ENCODE data around the gene C10orf120. TPM values are rescaled to one million over a fixed set of nuclear protein-coding genes. Genes with fewer than 3 reads are reported as not detected.

C10orf120 gene
- total and polyA plus RNA-seq, 3 experiments from 2014 or later = not detected

DNA sequence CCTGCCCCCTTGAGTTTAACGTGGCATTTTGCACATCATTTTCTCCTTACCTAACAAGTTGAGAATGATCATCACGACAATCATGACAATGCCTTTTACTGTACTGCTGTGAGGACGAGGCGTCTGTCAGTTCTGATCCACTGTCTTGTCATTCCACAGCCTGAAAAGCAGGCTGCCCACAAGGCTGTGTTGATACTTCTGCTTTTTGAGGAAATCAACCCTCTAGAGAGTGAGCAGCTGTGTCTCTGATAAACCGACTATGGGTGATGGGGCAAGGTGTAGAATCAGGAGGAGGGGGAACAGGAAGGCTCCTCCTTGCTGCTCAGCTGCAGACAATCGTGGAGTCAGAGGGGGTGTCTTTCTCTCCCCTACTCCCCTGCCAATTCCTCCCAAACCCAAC is 30.6 kb upstream of the C10orf120 start:
- H3K4me3 ChIP-seq (ENCODE audit: low read length) = no peak overlapping the region
- H3K36me3 ChIP-seq (ENCODE audit: insufficient read depth, low read length) = no peaks in the 10 kb centered on the region
- ChIA-PET CTCF (no interaction called here), POLR2A (no interaction called here)
- no peak overlapping the region for H3K27ac ChIP-seq (ENCODE audit: low read depth, low read length)
- H3K4me1 Mint-ChIP-seq = no peaks in the 10 kb centered on the region
- no peaks in the 10 kb centered on the region for H3K9me3 ChIP-seq (ENCODE audit: low read length)
- no peaks in the 10 kb centered on the region for H3K9me3 Mint-ChIP-seq
- H3K36me3 Mint-ChIP-seq = no peaks in the 10 kb centered on the region
- H3K4me3 Mint-ChIP-seq = no peak overlapping the region
- no peak overlapping the region for H3K27ac Mint-ChIP-seq
- H3K27me3 Mint-ChIP-seq = peaks cover 11 to 36% of the 10 kb centered on the region in 2 donors
- no peaks in the 10 kb centered on the region for H3K27me3 ChIP-seq (ENCODE audit: insufficient read depth, low read length, poor library complexity, severe bottlenecking)
- no peaks in the 10 kb centered on the region for H3K4me1 ChIP-seq (ENCODE audit: insufficient read depth, low read length)
- DNase-seq = no peak

DNA sequence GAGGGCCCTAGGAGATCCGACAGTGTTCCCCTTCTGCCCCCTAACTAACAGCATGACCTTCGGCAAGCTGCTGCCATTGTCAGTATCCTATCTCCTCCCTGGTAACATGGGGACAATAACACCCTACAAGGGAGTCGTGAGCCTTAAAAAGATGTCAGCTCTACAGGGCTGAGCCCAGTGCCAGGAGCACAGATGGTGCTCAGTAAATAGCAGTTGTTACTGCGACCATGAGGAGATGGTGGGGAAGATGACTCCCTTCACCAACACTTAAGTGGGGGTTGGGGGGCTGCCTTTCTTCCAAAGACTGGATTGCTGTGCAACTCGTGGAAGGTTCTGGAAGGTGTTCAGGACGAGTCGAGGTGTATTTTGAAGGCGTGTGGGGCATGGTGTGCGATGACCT is 29.5 kb upstream of the C10orf120 start:
- no peak overlapping the region for H3K27ac ChIP-seq (ENCODE audit: low read depth, low read length)
- Mint-ChIP-seq H3K4me1 (no peaks in the 10 kb centered on the region), H3K9me3 (no peaks in the 10 kb centered on the region), H3K4me3 (no peak overlapping the region), H3K27ac (no peak overlapping the region), H3K27me3 (peaks cover 11 to 30% of the 10 kb centered on the region in 2 donors), H3K36me3 (no peaks in the 10 kb centered on the region)
- ChIA-PET CTCF (no interaction called here), POLR2A (no interaction called here)
- H3K27me3 ChIP-seq (ENCODE audit: insufficient read depth, low read length, poor library complexity, severe bottlenecking) = no peaks in the 10 kb centered on the region
- no peaks in the 10 kb centered on the region for H3K36me3 ChIP-seq (ENCODE audit: insufficient read depth, low read length)
- H3K4me3 ChIP-seq (ENCODE audit: low read length) = no peak overlapping the region
- no peaks in the 10 kb centered on the region for H3K4me1 ChIP-seq (ENCODE audit: insufficient read depth, low read length)
- DNase-seq = no peak
- no peaks in the 10 kb centered on the region for H3K9me3 ChIP-seq (ENCODE audit: low read length)

DNA sequence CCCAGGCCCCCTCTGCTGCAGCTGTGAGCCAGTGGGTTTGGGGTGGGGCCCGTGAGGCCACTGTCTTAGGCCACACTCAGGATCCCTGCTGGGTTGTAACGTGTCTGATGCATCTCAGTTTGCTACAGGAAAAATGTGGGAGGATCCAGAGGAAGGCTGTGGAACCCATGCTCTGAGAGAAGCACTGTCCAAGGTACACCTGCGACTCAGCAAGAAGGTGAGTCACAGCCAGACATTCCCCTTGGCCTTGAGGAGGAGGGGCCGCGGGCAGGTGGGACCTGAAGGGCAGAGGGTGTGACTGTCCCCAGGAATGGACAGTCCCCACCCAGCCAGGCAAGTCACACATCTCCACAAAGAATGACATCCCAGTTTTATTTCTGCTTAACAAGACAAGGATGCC is 27.8 kb upstream of the C10orf120 start:
- ChIA-PET CTCF (no interaction called here), POLR2A (no interaction called here)
- Histone ChIP-seq H3K4me3 (ENCODE audit: low read length) (no peak overlapping the region), H3K36me3 (ENCODE audit: insufficient read depth, low read length) (no peaks in the 10 kb centered on the region), H3K27me3 (ENCODE audit: insufficient read depth, low read length, poor library complexity, severe bottlenecking) (no peaks in the 10 kb centered on the region), H3K9me3 (ENCODE audit: low read length) (no peaks in the 10 kb centered on the region), H3K4me1 (ENCODE audit: insufficient read depth, low read length) (no peaks in the 10 kb centered on the region), H3K27ac (ENCODE audit: low read depth, low read length) (no peak overlapping the region)
- Mint-ChIP-seq H3K36me3 (no peaks in the 10 kb centered on the region), H3K27ac (no peak overlapping the region), H3K4me1 (no peaks in the 10 kb centered on the region), H3K9me3 (no peaks in the 10 kb centered on the region), H3K4me3 (no peak overlapping the region), H3K27me3 (peaks cover 11 to 29% of the 10 kb centered on the region in 2 donors)
- no peak for DNase-seq

DNA sequence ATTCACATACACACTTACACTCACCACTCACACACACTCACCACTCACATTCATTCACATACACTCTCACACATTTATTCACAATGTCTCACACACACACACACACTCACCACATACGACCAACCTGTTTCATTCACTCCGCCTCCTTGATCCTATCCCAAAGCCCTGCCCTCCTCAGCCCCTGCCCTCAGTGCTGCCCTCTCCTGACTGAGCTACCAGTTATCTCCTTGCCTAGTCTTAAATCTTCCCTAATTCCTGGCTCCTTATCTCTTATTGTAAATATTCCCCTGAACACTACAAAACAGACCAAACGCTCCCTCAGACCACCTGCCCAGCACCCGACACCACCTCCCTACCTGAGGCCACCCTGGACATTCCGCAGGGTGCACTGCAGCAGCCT is 26.1 kb upstream of the C10orf120 start:
- DNase-seq = no peak
- H3K27me3 ChIP-seq (ENCODE audit: insufficient read depth, low read length, poor library complexity, severe bottlenecking) = no peaks in the 10 kb centered on the region
- no peak overlapping the region for H3K4me3 Mint-ChIP-seq
- peaks cover 11 to 16% of the 10 kb centered on the region in 2 donors for H3K27me3 Mint-ChIP-seq
- no peaks in the 10 kb centered on the region for H3K36me3 Mint-ChIP-seq
- no peak overlapping the region for H3K4me3 ChIP-seq (ENCODE audit: low read length)
- no peaks in the 10 kb centered on the region for H3K4me1 ChIP-seq (ENCODE audit: insufficient read depth, low read length)
- H3K27ac Mint-ChIP-seq = no peak overlapping the region
- H3K27ac ChIP-seq (ENCODE audit: low read depth, low read length) = no peak overlapping the region
- POLR2A ChIA-PET = no interaction called here
- no peaks in the 10 kb centered on the region for H3K36me3 ChIP-seq (ENCODE audit: insufficient read depth, low read length)
- CTCF ChIA-PET = no interaction called here
- H3K9me3 Mint-ChIP-seq = no peaks in the 10 kb centered on the region
- no peaks in the 10 kb centered on the region for H3K9me3 ChIP-seq (ENCODE audit: low read length)
- H3K4me1 Mint-ChIP-seq = no peaks in the 10 kb centered on the region

DNA sequence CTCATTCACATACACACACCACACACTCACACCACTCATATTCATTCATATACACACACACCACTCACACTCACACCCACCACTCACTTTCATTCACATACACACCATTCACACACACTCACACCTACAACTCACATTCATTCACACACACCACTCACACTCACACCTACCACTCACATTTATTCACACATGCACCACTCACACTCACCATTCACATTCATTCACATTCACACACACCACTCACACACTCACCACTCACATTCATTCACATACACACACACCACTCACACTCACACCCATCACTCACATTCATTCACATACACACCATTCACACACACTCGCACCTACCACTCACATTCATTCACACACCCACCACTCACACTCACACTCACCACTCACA is 25.4 kb upstream of the C10orf120 start:
- POLR2A ChIA-PET = no interaction called here
- Mint-ChIP-seq H3K36me3 (no peaks in the 10 kb centered on the region), H3K4me3 (no peak overlapping the region), H3K9me3 (no peaks in the 10 kb centered on the region), H3K4me1 (no peaks in the 10 kb centered on the region), H3K27ac (no peak overlapping the region), H3K27me3 (peaks cover 9 to 19% of the 10 kb centered on the region in 2 donors)
- no peak overlapping the region for H3K27ac ChIP-seq (ENCODE audit: low read depth, low read length)
- no peak overlapping the region for H3K4me3 ChIP-seq (ENCODE audit: low read length)
- CTCF ChIA-PET = no interaction called here
- no peaks in the 10 kb centered on the region for H3K4me1 ChIP-seq (ENCODE audit: insufficient read depth, low read length)
- no peaks in the 10 kb centered on the region for H3K27me3 ChIP-seq (ENCODE audit: insufficient read depth, low read length, poor library complexity, severe bottlenecking)
- no peaks in the 10 kb centered on the region for H3K9me3 ChIP-seq (ENCODE audit: low read length)
- H3K36me3 ChIP-seq (ENCODE audit: insufficient read depth, low read length) = no peaks in the 10 kb centered on the region
- no peak for DNase-seq

DNA sequence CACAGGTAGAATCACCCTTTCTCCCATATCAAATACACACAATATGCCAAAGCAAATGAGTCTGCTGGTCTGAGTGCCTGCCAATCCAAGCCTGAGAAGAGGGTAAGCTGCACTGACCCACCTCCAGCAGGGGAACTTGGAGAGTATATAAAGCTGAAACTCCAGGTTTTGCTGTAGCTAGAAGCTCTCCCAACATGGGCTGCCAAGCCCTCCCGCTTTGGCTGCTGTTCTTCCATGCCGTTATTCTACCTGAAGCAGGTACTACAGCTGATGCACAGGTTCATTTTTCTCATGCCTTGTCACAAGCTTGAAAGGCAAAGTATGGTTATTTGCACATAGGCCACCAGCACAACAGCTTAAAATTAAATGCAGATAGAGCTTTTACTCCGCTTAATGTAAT is 21.5 kb upstream of the C10orf120 start:
- Mint-ChIP-seq H3K4me3 (no peak overlapping the region), H3K36me3 (no peaks in the 10 kb centered on the region), H3K4me1 (no peaks in the 10 kb centered on the region), H3K9me3 (no peaks in the 10 kb centered on the region), H3K27ac (no peak overlapping the region), H3K27me3 (peaks cover 1 to 12% of the 10 kb centered on the region in 2 donors)
- H3K27me3 ChIP-seq (ENCODE audit: insufficient read depth, low read length, poor library complexity, severe bottlenecking) = no peaks in the 10 kb centered on the region
- no peaks in the 10 kb centered on the region for H3K9me3 ChIP-seq (ENCODE audit: low read length)
- H3K27ac ChIP-seq (ENCODE audit: low read depth, low read length) = no peak overlapping the region
- no peaks in the 10 kb centered on the region for H3K4me1 ChIP-seq (ENCODE audit: insufficient read depth, low read length)
- no peak overlapping the region for H3K4me3 ChIP-seq (ENCODE audit: low read length)
- ChIA-PET CTCF (no interaction called here), POLR2A (no interaction called here)
- no peak for DNase-seq
- H3K36me3 ChIP-seq (ENCODE audit: insufficient read depth, low read length) = no peaks in the 10 kb centered on the region

DNA sequence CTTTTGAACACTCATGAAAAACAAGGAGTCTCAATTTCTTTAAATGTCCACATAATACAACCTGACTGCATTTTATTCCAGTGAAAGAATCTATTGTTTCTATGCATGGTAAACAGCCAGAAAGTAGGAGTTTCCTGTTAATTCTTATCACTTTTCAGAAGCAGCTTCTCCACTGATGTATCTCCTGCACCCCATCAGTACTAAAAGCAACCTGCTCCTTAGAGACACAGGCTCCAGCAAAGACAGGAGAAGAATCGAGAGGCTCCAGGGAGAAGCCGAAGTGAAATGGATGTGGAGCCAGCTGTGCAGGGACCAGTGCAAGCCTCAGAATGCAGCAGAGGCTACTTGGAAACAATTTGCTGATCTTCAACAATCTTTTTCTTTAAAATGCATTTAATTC is 16.4 kb upstream of the C10orf120 start:
- no peak for DNase-seq
- Mint-ChIP-seq H3K27ac (no peak overlapping the region), H3K9me3 (no peaks in the 10 kb centered on the region), H3K27me3 (peaks cover 1 to 15% of the 10 kb centered on the region in 2 donors), H3K4me1 (no peaks in the 10 kb centered on the region), H3K36me3 (no peaks in the 10 kb centered on the region), H3K4me3 (no peak overlapping the region)
- H3K9me3 ChIP-seq (ENCODE audit: low read length) = no peaks in the 10 kb centered on the region
- no peaks in the 10 kb centered on the region for H3K36me3 ChIP-seq (ENCODE audit: insufficient read depth, low read length)
- H3K4me1 ChIP-seq (ENCODE audit: insufficient read depth, low read length) = no peaks in the 10 kb centered on the region
- ChIA-PET POLR2A (no interaction called here), CTCF (no interaction called here)
- no peaks in the 10 kb centered on the region for H3K27me3 ChIP-seq (ENCODE audit: insufficient read depth, low read length, poor library complexity, severe bottlenecking)
- H3K4me3 ChIP-seq (ENCODE audit: low read length) = no peak overlapping the region
- H3K27ac ChIP-seq (ENCODE audit: low read depth, low read length) = no peak overlapping the region

DNA sequence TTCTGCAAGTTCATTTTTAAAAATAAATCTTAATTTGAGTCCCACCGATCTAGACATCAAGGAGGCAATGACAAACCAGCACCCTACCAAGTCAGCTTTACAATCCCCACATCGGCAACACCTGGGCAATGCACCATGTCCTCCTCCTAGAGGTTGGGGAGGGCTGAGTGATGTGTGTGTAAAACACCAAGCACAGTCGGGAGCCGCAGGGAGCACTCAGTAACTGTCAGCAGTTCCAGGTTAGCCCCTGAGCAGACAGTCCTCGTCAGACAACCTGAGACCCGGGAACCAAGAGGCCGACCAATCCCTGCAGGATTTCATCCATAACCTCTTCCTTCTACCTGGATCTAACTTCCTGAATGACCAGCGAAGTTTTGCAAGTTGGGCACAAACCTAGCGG is 15.9 kb upstream of the C10orf120 start:
- no peak overlapping the region for H3K27ac Mint-ChIP-seq
- H3K9me3 ChIP-seq (ENCODE audit: low read length) = no peaks in the 10 kb centered on the region
- POLR2A ChIA-PET = no interaction called here
- no peaks in the 10 kb centered on the region for H3K36me3 Mint-ChIP-seq
- H3K4me1 ChIP-seq (ENCODE audit: insufficient read depth, low read length) = no peaks in the 10 kb centered on the region
- H3K27ac ChIP-seq (ENCODE audit: low read depth, low read length) = no peak overlapping the region
- CTCF ChIA-PET = no interaction called here
- DNase-seq = no peak
- H3K9me3 Mint-ChIP-seq = no peaks in the 10 kb centered on the region
- no peaks in the 10 kb centered on the region for H3K27me3 ChIP-seq (ENCODE audit: insufficient read depth, low read length, poor library complexity, severe bottlenecking)
- H3K4me1 Mint-ChIP-seq = no peaks in the 10 kb centered on the region
- no peak overlapping the region for H3K4me3 Mint-ChIP-seq
- peaks cover 1 to 13% of the 10 kb centered on the region in 2 donors for H3K27me3 Mint-ChIP-seq
- no peaks in the 10 kb centered on the region for H3K36me3 ChIP-seq (ENCODE audit: insufficient read depth, low read length)
- H3K4me3 ChIP-seq (ENCODE audit: low read length) = no peak overlapping the region
